Panc1 (cell line): ENCODE measurements around the gene CCDC171. TPM values are rescaled to one million over a fixed set of nuclear protein-coding genes. Genes with fewer than 3 reads are reported as not detected.

Experiments used
- ATAC-seq: fragments of 200-7000 bp; cut with Tn5 transposase; 2 replicates; pipeline ENCODE4 v1.9.1; 2020; ENCODE audit warnings: mild to moderate bottlenecking, moderate library complexity
- BruUV-seq: library from RNA; stranded (reverse); fragments of 400-500 nt; replicated peaks from 2 replicates; lab custom pipeline; 2021; lab: Mats Ljungman, UMichigan
- CTCF ChIA-PET: fragments of 300-600 bp; sonication (Branson Sonifier 250); formaldehyde crosslinking; loops from one replicate; lab custom pipeline; 2022; ENCODE audit warnings: antibody characterized with exemption; lab: Charles Lee
- POLR2A ChIA-PET: fragments of 300-600 bp; sonication (Branson Sonifier 250); formaldehyde crosslinking; loops from one replicate; lab custom pipeline; 2022; ENCODE audit warnings: antibody characterized with exemption; lab: Charles Lee
- DNase-seq: peaks from one replicate; pipeline ENCODE4 v3.0.0-alpha.2; 2010; ENCODE audit warnings: low read depth, low spot score
- H3K27ac ChIP-seq: 2 replicates; pipeline ENCODE4 v1.5.1; 2011; ENCODE audit warnings: mild to moderate bottlenecking, low read length, inconsistent platforms
- H3K27me3 ChIP-seq: fragments of 200-500 bp; sonication (Bioruptor generic); 2 replicates; pipeline ENCODE4 v1.6.0; 2014; ENCODE audit warnings: low read length, inconsistent platforms; ENCODE audit not compliant: control insufficient read depth, insufficient read depth
- H3K36me3 ChIP-seq: fragments of 200-500 bp; sonication (Bioruptor generic); 2 replicates; pipeline ENCODE4 v1.5.1; 2014; ENCODE audit warnings: inconsistent platforms, mild to moderate bottlenecking, low read length, moderate library complexity; ENCODE audit not compliant: control insufficient read depth, insufficient read depth
- H3K4me1 ChIP-seq: 2 replicates; pipeline ENCODE4 v1.5.1; 2011; ENCODE audit warnings: inconsistent platforms, mild to moderate bottlenecking, low read length, moderate library complexity; ENCODE audit not compliant: control insufficient read depth, insufficient read depth
- H3K4me3 ChIP-seq, 2 experiments: 2 replicates each; pipeline ENCODE4 v1.5.1; 2011 to 2012; ENCODE audit warnings: low read depth in 2 of 2, low read length in 2 of 2, mild to moderate bottlenecking in 2 of 2, inconsistent platforms in 1 of 2, moderate library complexity in 1 of 2
- H3K9me3 ChIP-seq: fragments of 200-500 bp; sonication (Bioruptor generic); 2 replicates; pipeline ENCODE4 v1.5.1; 2014; ENCODE audit warnings: low read depth, mild to moderate bottlenecking, inconsistent platforms, low read length, moderate library complexity; ENCODE audit not compliant: control insufficient read depth, insufficient read depth
- POLR2AphosphoS5 ChIP-seq: IDR thresholded peaks from 2 replicates; pipeline ENCODE4 v1.6.1; 2012; ENCODE audit warnings: mild to moderate bottlenecking, low read depth, low read length, moderate library complexity
- REST ChIP-seq, 2 experiments: IDR thresholded peaks; 2 replicates each; pipeline ENCODE4 v1.6.1; 2011 to 2012; ENCODE audit warnings: low read depth in 2 of 2, control low read depth in 1 of 2, low read length in 1 of 2, mild to moderate bottlenecking in 1 of 2, moderate library complexity in 1 of 2; ENCODE audit not compliant: insufficient read depth in 1 of 2
- SIN3A ChIP-seq: IDR thresholded peaks from 2 replicates; pipeline ENCODE4 v1.6.1; 2012; ENCODE audit warnings: low read depth, mild to moderate bottlenecking, low read length, moderate library complexity, borderline replicate concordance; ENCODE audit not compliant: insufficient read depth
- TCF7L2 ChIP-seq: IDR thresholded peaks from 2 replicates; pipeline ENCODE4 v1.6.1; 2011; ENCODE audit warnings: mild to moderate bottlenecking, low read depth, low read length, inconsistent platforms
- in situ Hi-C: cut with HindIII; loops from 2 replicates; pipeline ENCODE4 v1.10.0; 2016; ENCODE audit warnings: low sequenced_read_pairs, low pct_unique_long_range_greater_than_20kb
- intact Hi-C: fragments of 100-400 bp; cut with micrococcal nuclease; formaldehyde crosslinking; loops from one replicate; pipeline ENCODE4 v1.10.0; 2022; ENCODE audit not compliant: unreplicated experiment
- total RNA-seq: library from RNA; stranded (reverse); gene quantifications from one replicate; pipeline ENCODE4 v1.2.1, GENCODE V29; 2021; ENCODE audit not compliant: unreplicated experiment
- TF ChIP-seq, protein P1 (sequence below): fragments of 450-650 bp; IDR thresholded peaks from 2 replicates; pipeline ENCODE4 v1.5.1; 2017; ENCODE audit warnings: mild to moderate bottlenecking

CCDC171 gene
- total RNA-seq, 1 experiment from 2014 or later, result 1.5 TPM

- H3K4me3 ChIP-seq, result no peak overlapping the region
- intact Hi-C loops, result no loop called here
- H3K36me3 ChIP-seq, result no peaks in the 10 kb centered on the region
- DNase-seq (no peak), ATAC-seq (no peak)
- no peak overlapping the region for H3K27ac ChIP-seq
- H3K27me3 ChIP-seq, result no peaks in the 10 kb centered on the region
- POLR2A ChIA-PET, result no interaction called here
- TF ChIP-seq SIN3A (no peak), REST (IDR thresholded peaks at IDR 0.05; ENCODE audit: insufficient read depth in 1 of 2, low read depth in 2 of 2, low read length in 1 of 2) (no peak)
- TF ChIP-seq, protein P1, sequence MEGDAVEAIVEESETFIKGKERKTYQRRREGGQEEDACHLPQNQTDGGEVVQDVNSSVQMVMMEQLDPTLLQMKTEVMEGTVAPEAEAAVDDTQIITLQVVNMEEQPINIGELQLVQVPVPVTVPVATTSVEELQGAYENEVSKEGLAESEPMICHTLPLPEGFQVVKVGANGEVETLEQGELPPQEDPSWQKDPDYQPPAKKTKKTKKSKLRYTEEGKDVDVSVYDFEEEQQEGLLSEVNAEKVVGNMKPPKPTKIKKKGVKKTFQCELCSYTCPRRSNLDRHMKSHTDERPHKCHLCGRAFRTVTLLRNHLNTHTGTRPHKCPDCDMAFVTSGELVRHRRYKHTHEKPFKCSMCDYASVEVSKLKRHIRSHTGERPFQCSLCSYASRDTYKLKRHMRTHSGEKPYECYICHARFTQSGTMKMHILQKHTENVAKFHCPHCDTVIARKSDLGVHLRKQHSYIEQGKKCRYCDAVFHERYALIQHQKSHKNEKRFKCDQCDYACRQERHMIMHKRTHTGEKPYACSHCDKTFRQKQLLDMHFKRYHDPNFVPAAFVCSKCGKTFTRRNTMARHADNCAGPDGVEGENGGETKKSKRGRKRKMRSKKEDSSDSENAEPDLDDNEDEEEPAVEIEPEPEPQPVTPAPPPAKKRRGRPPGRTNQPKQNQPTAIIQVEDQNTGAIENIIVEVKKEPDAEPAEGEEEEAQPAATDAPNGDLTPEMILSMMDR, result no peak
- H3K4me1 ChIP-seq, result no peaks in the 10 kb centered on the region
- BruUV-seq, result no TSS peak
- H3K9me3 ChIP-seq, result no peaks in the 10 kb centered on the region
- CTCF ChIA-PET, result no interaction called here
- in situ Hi-C loops, result no loop called here
Observed at GRCh38 chr9:15521254-15521653, 31.6 kb upstream of the CCDC171 start.

GRCh38 chr9:15522130-15522755 lies 30.6 kb upstream of the CCDC171 start:
- no peak for ATAC-seq

More at GRCh38 chr9:15522130-15522755, 30.6 kb upstream of the CCDC171 start:
- BruUV-seq, result no TSS peak
- intact Hi-C loops (no loop called here), in situ Hi-C loops (no loop called here)
- Histone ChIP-seq H3K36me3 (no peaks in the 10 kb centered on the region), H3K4me1 (no peaks in the 10 kb centered on the region), H3K9me3 (no peaks in the 10 kb centered on the region), H3K27me3 (no peaks in the 10 kb centered on the region), H3K27ac (no peak overlapping the region), H3K4me3 (no peak overlapping the region)
- no peak for DNase-seq
- ChIA-PET POLR2A (no interaction called here), CTCF (no interaction called here)
- no peak for TF ChIP-seq TCF7L2
- TF ChIP-seq, protein P1, result no peak
- no peak for TF ChIP-seq POLR2AphosphoS5
- TF ChIP-seq REST (IDR thresholded peaks at IDR 0.05; ENCODE audit: insufficient read depth in 1 of 2, low read depth in 2 of 2, low read length in 1 of 2), result no peak
- no peak for TF ChIP-seq SIN3A
